GM12878 (cell line): ENCODE data around the gene BCORL1. TPM values are rescaled to one million over a fixed set of nuclear protein-coding genes. Genes with fewer than 3 reads are reported as not detected.

Experiments
- ATAC-seq: fragments of 200-7000 bp; cut with Tn5 transposase; 3 replicates; pipeline ENCODE4 v1.9.1; 2020; ENCODE audit warnings: mild to moderate bottlenecking, moderate library complexity
- BruUV-seq: library from RNA; stranded (reverse); fragments of 400-500 nt; replicated peaks from 2 replicates; lab custom pipeline; 2021; lab: Mats Ljungman, UMichigan
- CTCF ChIA-PET: fragments of 300-600 bp; sonication (Branson Sonifier 250); formaldehyde crosslinking; extraction: SDS; loops from one replicate; lab custom pipeline; 2021; ENCODE audit warnings: inconsistent platforms; lab: Yijun Ruan, JAX
- POLR2A ChIA-PET: fragments of 350-600 bp; formaldehyde crosslinking; extraction: SDS; loops from one replicate; lab custom pipeline; 2021; ENCODE audit warnings: inconsistent platforms; lab: Charles Lee
- RAD21 ChIA-PET: fragments of 300-600 bp; sonication (Branson Sonifier 250); formaldehyde crosslinking; loops from one replicate; lab custom pipeline; 2023; ENCODE audit warnings: antibody characterized with exemption; ENCODE audit not compliant: unreplicated experiment; lab: Charles Lee
- SMC1A ChIA-PET: fragments of 300-600 bp; sonication (Branson Sonifier 250); formaldehyde crosslinking; loops from one replicate; lab custom pipeline; 2023; ENCODE audit not compliant: unreplicated experiment, uncharacterized antibody; lab: Charles Lee
- DNase-seq: peaks from one replicate; pipeline ENCODE4 v3.0.0-alpha.2; 2011; ENCODE audit warnings: low read depth, low spot score
- FAIRE-seq: peaks from 3 replicates; lab custom pipeline; 2011; peaks lifted over from hg19 to GRCh38; lab: Jason Lieb, UNC
- H2AFZ ChIP-seq: 2 replicates; pipeline ENCODE4 v1.6.0; 2011; ENCODE audit warnings: low read depth, low read length, control low read depth; ENCODE audit not compliant: control insufficient read depth
- H3K27ac ChIP-seq: 2 replicates; pipeline ENCODE4 v1.5.1; 2011; ENCODE audit warnings: control low read depth; ENCODE audit not compliant: control insufficient read depth, insufficient read depth
- H3K27me3 ChIP-seq, 2 experiments: replicated peaks in 1 of 2; 2 replicates each; pipeline versions ENCODE4 v1.6.0 to v1.6.1; 2011; ENCODE audit warnings: low read length in 1 of 2; ENCODE audit not compliant: control insufficient read depth in 2 of 2, insufficient read depth in 2 of 2
- H3K36me3 ChIP-seq, 2 experiments: 2 replicates each; pipeline ENCODE4 v1.5.1; 2011; ENCODE audit warnings: low read length in 1 of 2; ENCODE audit not compliant: control insufficient read depth in 2 of 2, insufficient read depth in 2 of 2
- H3K4me1 ChIP-seq: 2 replicates; pipeline ENCODE4 v1.6.1; 2011; ENCODE audit warnings: mild to moderate bottlenecking, low read length, moderate library complexity, mixed read lengths; ENCODE audit not compliant: control insufficient read depth, insufficient read depth
- H3K4me2 ChIP-seq: 2 replicates; pipeline ENCODE4 v1.6.0; 2011; ENCODE audit warnings: control low read depth; ENCODE audit not compliant: control insufficient read depth, insufficient read depth
- H3K4me3 ChIP-seq: fragments of 200-600 bp; sonication (generic); 2 replicates; pipeline ENCODE4 v1.5.1; 2016
- H3K79me2 ChIP-seq: 2 replicates; pipeline ENCODE4 v1.6.0; 2011; ENCODE audit warnings: low read length; ENCODE audit not compliant: control insufficient read depth, insufficient read depth
- H3K9ac ChIP-seq: 2 replicates; pipeline ENCODE4 v1.8.0; 2011; ENCODE audit warnings: low read length, control low read depth, mixed read lengths; ENCODE audit not compliant: control insufficient read depth, insufficient read depth
- H3K9me3 ChIP-seq: replicated peaks from 3 replicates; pipeline ENCODE4 v1.5.1; 2011; ENCODE audit warnings: mild to moderate bottlenecking, low read length; ENCODE audit not compliant: control insufficient read depth, insufficient read depth
- H4K20me1 ChIP-seq: 2 replicates; pipeline ENCODE4 v1.6.0; 2011; ENCODE audit not compliant: control insufficient read depth, insufficient read depth
- BCLAF1 ChIP-seq: fragments of 450-650 bp; IDR thresholded peaks from 2 replicates; pipeline ENCODE4 v1.6.1; 2017; ENCODE audit warnings: antibody characterized with exemption, mild to moderate bottlenecking, moderate library complexity
- HCFC1 ChIP-seq: fragments of 150-350 bp; IDR thresholded peaks from 2 replicates; pipeline ENCODE4 v1.6.1; 2014; ENCODE audit warnings: low read length
- HDAC6 ChIP-seq: fragments of 200-600 bp; sonication (generic); IDR thresholded peaks from one replicate; pipeline ENCODE4 v1.8.0; 2017; ENCODE audit warnings: antibody characterized with exemption; ENCODE audit not compliant: unreplicated experiment
- HSF1 ChIP-seq: fragments of 150-350 bp; IDR thresholded peaks from 2 replicates; pipeline ENCODE4 v1.6.1; 2014; ENCODE audit warnings: mild to moderate bottlenecking, low read depth, low read length
- IRF4 ChIP-seq: IDR thresholded peaks from 2 replicates; pipeline ENCODE4 v1.6.1; 2011; ENCODE audit warnings: low read depth, low read length
- JUND ChIP-seq: IDR thresholded peaks from 2 replicates; pipeline ENCODE4 v1.6.1; 2012; ENCODE audit warnings: low read depth, mild to moderate bottlenecking, low read length, improper control_type of control experiment, moderate library complexity
- MEF2B ChIP-seq: fragments of 450-650 bp; IDR thresholded peaks from 2 replicates; pipeline ENCODE4 v1.6.1; 2018; ENCODE audit warnings: mild to moderate bottlenecking, moderate library complexity; ENCODE audit not compliant: partially characterized antibody, poor library complexity, severe bottlenecking
- MYB ChIP-seq: fragments of 150-350 bp; IDR thresholded peaks from 2 replicates; pipeline ENCODE4 v1.6.1; 2014; ENCODE audit warnings: mild to moderate bottlenecking, low read depth, low read length, borderline replicate concordance
- NRF1 ChIP-seq: conservative IDR thresholded peaks from 2 replicates; pipeline ENCODE4 v1.6.1; 2011; ENCODE audit warnings: mild to moderate bottlenecking, low read depth, low read length, improper control_type of control experiment
- PAX8 ChIP-seq: fragments of 450-650 bp; IDR thresholded peaks from 2 replicates; pipeline ENCODE4 v1.6.1; 2017; ENCODE audit warnings: mild to moderate bottlenecking, moderate library complexity
- POLR2AphosphoS2 ChIP-seq: IDR thresholded peaks from 2 replicates; pipeline ENCODE4 v1.6.1; 2011; ENCODE audit warnings: low read depth, mild to moderate bottlenecking, low read length, improper control_type of control experiment, moderate library complexity
- RELA ChIP-seq: fragments of 450-650 bp; IDR thresholded peaks from 2 replicates; pipeline ENCODE4 v1.8.0; 2014; ENCODE audit warnings: borderline replicate concordance; ENCODE audit not compliant: partially characterized antibody
- SREBF2 ChIP-seq: IDR thresholded peaks from 2 replicates; pipeline ENCODE4 v1.6.1; 2012; ENCODE audit warnings: mild to moderate bottlenecking, low read length
- YBX1 ChIP-seq: fragments of 450-650 bp; IDR thresholded peaks from 2 replicates; pipeline ENCODE4 v1.6.1; 2016; ENCODE audit warnings: antibody characterized with exemption
- ZBTB11 ChIP-seq: fragments of 450-650 bp; formaldehyde crosslinking; IDR thresholded peaks from 2 replicates; pipeline ENCODE4 v1.5.0; 2022; ENCODE audit warnings: mild to moderate bottlenecking, missing genetic modification characterization
- WGBS: methylation state at CpG from one replicate; pipeline ENCODE4 v1.1.6; 2016; ENCODE audit warnings: low lambda C conversion rate; ENCODE audit not compliant: insufficient replicate concordance, insufficient coverage; ENCODE audit errors: missing lambda C conversion rate; 5-methylcytosine and 5-hydroxymethylcytosine counted together
- in situ Hi-C: fragments of 300-500 bp; cut with MboI; formaldehyde crosslinking; loops from 9 replicates; pipeline ENCODE4 v1.14.3; 2018; ENCODE audit warnings: mixed read lengths
- intact Hi-C: fragments of 100-400 bp; cut with micrococcal nuclease; formaldehyde crosslinking; loops from one replicate; pipeline ENCODE4 v1.14.2; 2022; ENCODE audit not compliant: unreplicated experiment
- polyA plus RNA-seq, 11 experiments: library from polyadenylated mRNA; depleted of rRNA in 4 of 11; unstranded in 6 of 11; stranded (reverse) in 5 of 11; fragments of >200 nt; fragmentation: Nextera tagmentation in 4 of 11; fragmentation: Illumina TruSeq in 1 of 11; extraction: Ambion mirVana in 4 of 11; extraction: Trizol in 1 of 11; gene quantifications; 1 replicate in 1 of 11; 2 replicates in 10 of 11; pipeline versions ENCODE4 v1.2.1 to v1.2.3, GENCODE V29; 2011 to 2016; ENCODE audit warnings: inconsistent platforms in 2 of 11, missing spikeins in 2 of 11, low read depth in 1 of 11
- total RNA-seq, 4 experiments: library from RNA; depleted of rRNA in 3 of 4; stranded (reverse); fragments of >200 nt in 3 of 4; fragmentation: Illumina TruSeq in 1 of 4; extraction: Trizol in 1 of 4; gene quantifications; 2 replicates each; pipeline versions ENCODE4 v1.2.1 to v1.2.3, GENCODE V29; 2013 to 2021
- TF ChIP-seq, protein P1 (sequence below): fragments of 450-650 bp; IDR thresholded peaks from 2 replicates; pipeline ENCODE4 v1.6.1; 2016; ENCODE audit warnings: mild to moderate bottlenecking

BCORL1 gene
- total and polyA plus RNA-seq, 10 of the 15 experiments (the other 5 are each of a cell fraction or from before 2014, with no cell fraction given), result 0.16 to 7.2 (median 0.94) TPM

DNA sequence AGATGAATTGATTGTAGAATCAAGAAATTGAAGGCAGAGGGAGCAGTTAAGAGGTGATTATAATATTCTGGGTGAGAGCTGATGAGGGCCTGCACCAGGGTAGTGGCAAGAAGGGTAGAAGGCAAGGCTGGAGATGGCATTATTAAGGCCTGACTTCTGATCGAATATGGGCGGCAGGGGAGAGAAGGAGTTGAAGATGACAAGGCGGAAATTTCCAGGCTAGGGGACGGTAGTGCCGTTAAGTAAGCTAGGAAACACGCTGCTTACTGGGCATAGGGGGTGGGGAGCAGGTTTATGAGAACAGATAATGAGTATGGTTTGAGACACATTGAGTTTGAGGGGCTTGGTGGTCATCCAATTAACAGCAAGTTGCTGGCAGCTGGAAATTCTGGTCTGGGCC lies 19.5 kb downstream of the BCORL1 start (continued):
- TF ChIP-seq IRF4, result no peak
- TF ChIP-seq PAX8, result no peak
- TF ChIP-seq, protein P1, sequence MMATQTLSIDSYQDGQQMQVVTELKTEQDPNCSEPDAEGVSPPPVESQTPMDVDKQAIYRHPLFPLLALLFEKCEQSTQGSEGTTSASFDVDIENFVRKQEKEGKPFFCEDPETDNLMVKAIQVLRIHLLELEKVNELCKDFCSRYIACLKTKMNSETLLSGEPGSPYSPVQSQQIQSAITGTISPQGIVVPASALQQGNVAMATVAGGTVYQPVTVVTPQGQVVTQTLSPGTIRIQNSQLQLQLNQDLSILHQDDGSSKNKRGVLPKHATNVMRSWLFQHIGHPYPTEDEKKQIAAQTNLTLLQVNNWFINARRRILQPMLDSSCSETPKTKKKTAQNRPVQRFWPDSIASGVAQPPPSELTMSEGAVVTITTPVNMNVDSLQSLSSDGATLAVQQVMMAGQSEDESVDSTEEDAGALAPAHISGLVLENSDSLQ, result no peak
- TF ChIP-seq MEF2B, result no peak
- no peak for TF ChIP-seq JUND

DNA sequence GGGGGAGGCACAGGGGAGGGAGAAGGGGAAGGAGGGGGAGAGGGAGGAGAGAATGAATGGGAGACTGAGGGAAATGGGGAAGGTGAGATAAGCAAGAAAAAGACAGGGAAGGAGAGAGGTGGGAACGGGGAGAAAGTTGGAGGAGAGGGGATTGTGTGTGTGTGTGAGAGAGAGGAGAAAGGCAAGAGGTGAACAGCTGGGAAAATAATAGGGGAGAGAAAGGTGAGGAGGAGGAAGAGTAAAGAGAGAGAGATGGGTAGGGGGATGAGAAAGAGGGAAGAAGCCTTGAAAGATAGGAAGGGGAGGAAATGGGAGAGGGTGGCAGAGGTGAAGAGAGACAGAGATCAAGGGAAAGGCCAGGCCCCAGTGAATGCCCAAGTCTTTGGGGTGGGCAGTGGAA lies 20.1 kb downstream of the BCORL1 start:
- H4K20me1 ChIP-seq, result no peaks in the 10 kb centered on the region
- H3K9me3 ChIP-seq, result no peaks in the 10 kb centered on the region
- no peak overlapping the region for H2AFZ ChIP-seq
- FAIRE-seq (no peak), DNase-seq (no peak), ATAC-seq (no peak)
- intact Hi-C loops (no loop called here), in situ Hi-C loops (no loop called here)
- no TSS peak for BruUV-seq
- WGBS, result 33% methylated on average over 1 of the region's 1 CpG
- no peak overlapping the region for H3K4me3 ChIP-seq
- H3K79me2 ChIP-seq, result no peaks in the 10 kb centered on the region
- ChIA-PET POLR2A (no interaction called here), RAD21 (no interaction called here), CTCF (no interaction called here), SMC1A (no interaction called here)
- H3K4me1 ChIP-seq, result no peaks in the 10 kb centered on the region
- no peaks in the 10 kb centered on the region for H3K36me3 ChIP-seq
- H3K27me3 ChIP-seq, result no peaks in the 10 kb centered on the region
- H3K9ac ChIP-seq, result no peak overlapping the region
- H3K4me2 ChIP-seq, result no peak overlapping the region
- H3K27ac ChIP-seq, result no peak overlapping the region
- TF ChIP-seq SREBF2 (no peak), MYB (no peak), NRF1 (no peak), HSF1 (no peak), BCLAF1 (no peak), ZBTB11 (CRISPR knock-in tag) (no peak), POLR2AphosphoS2 (no peak), HDAC6 (no peak), RELA (no peak), HCFC1 (no peak), YBX1 (no peak)
